HG02973 (cell line): ENCODE data around the gene TOM1L2.
"Not testable (repeated sequence)": the region's sequence is repeated elsewhere in the genome, so short reads cannot be mapped to it uniquely, and the experiment has no call there.

Experiments used
- ATAC-seq: cut with Tn5 transposase; IDR thresholded peaks from one replicate; pipeline ENCODE4 v1.9.1; 2021; ENCODE audit warnings: moderate library complexity; ENCODE audit not compliant: unreplicated experiment

The TOM1L2 gene

GRCh38 chr17:17944743-17945142, 27.5 kb downstream of the TOM1L2 start:
- no peak for ATAC-seq

GRCh38 chr17:17944242-17944641, 28.0 kb downstream of the TOM1L2 start:
- ATAC-seq = no peak

GRCh38 chr17:17943281-17943984, 28.8 kb downstream of the TOM1L2 start:
- ATAC-seq = no peak

- no peak for ATAC-seq
Measured at GRCh38 chr17:17942846-17943245, 29.4 kb downstream of the TOM1L2 start.

GRCh38 chr17:17941015-17941414, 31.2 kb downstream of the TOM1L2 start:
- no peak for ATAC-seq

GRCh38 chr17:17940441-17940911, 31.7 kb downstream of the TOM1L2 start:
- ATAC-seq = no peak

- ATAC-seq = not testable (repeated sequence)
Measured at GRCh38 chr17:17939941-17940340, 32.3 kb downstream of the TOM1L2 start.

- no peak for ATAC-seq
Measured at GRCh38 chr17:17938388-17939107, 33.7 kb downstream of the TOM1L2 start.

GRCh38 chr17:17937958-17938357, 34.2 kb downstream of the TOM1L2 start:
- ATAC-seq = no peak

GRCh38 chr17:17937201-17937853, 34.9 kb downstream of the TOM1L2 start:
- ATAC-seq = no peak

GRCh38 chr17:17935321-17936271, 36.6 kb downstream of the TOM1L2 start:
- ATAC-seq = no peak

GRCh38 chr17:17934806-17935205, 37.4 kb downstream of the TOM1L2 start:
- ATAC-seq = no peak

- ATAC-seq = no peak
Measured at GRCh38 chr17:17934214-17934613, 38.0 kb downstream of the TOM1L2 start.

- no peak for ATAC-seq
Measured at GRCh38 chr17:17933775-17934174, 38.4 kb downstream of the TOM1L2 start.

GRCh38 chr17:17931159-17931558, 41.0 kb downstream of the TOM1L2 start:
- no peak for ATAC-seq

- no peak for ATAC-seq
Measured at GRCh38 chr17:17930674-17931073, 41.5 kb downstream of the TOM1L2 start.

GRCh38 chr17:17929655-17930380, 42.4 kb downstream of the TOM1L2 start:
- no peak for ATAC-seq

GRCh38 chr17:17928398-17929287, 43.6 kb downstream of the TOM1L2 start:
- ATAC-seq = no peak

GRCh38 chr17:17926840-17927449, 45.3 kb downstream of the TOM1L2 start:
- ATAC-seq = no peak
